MCF 10A (cell line): ENCODE measurements around the gene SNX30. TPM values are rescaled to one million over a fixed set of nuclear protein-coding genes. Genes with fewer than 3 reads are reported as not detected.
A peak's percentile ranks its signal among the peaks of the same experiment; 100 is the strongest.

Experiments used
- BruUV-seq: library from RNA; stranded (reverse); fragments of 400-500 nt; replicated peaks from 2 replicates; lab custom pipeline; 2021; lab: Mats Ljungman, UMichigan
- CTCF ChIA-PET: fragments of 300-600 bp; sonication (Branson Sonifier 250); formaldehyde crosslinking; extraction: SDS; loops from one replicate; lab custom pipeline; 2021; ENCODE audit warnings: antibody characterized with exemption, inconsistent platforms; lab: Yijun Ruan, JAX
- POLR2A ChIA-PET: fragments of 300-600, 350-650 bp; sonication (Branson Sonifier 250); formaldehyde crosslinking; extraction: SDS; loops from one replicate; lab custom pipeline; 2020; ENCODE audit warnings: antibody characterized with exemption, inconsistent platforms; lab: Yijun Ruan, JAX
- DNase-seq: peaks from one replicate; pipeline ENCODE4 v3.0.0-alpha.2; 2018; ENCODE audit not compliant: unreplicated experiment
- H3K27ac Mint-ChIP-seq: one replicate; pipeline ENCODE4 v1.8.0; 2022; ENCODE audit warnings: mild to moderate bottlenecking, low read depth, mixed read lengths; ENCODE audit not compliant: unreplicated experiment
- H3K27me3 Mint-ChIP-seq: one replicate; pipeline ENCODE4 v1.8.0; 2022; ENCODE audit warnings: mixed read lengths; ENCODE audit not compliant: insufficient read depth, unreplicated experiment
- H3K36me3 Mint-ChIP-seq: one replicate; pipeline ENCODE4 v1.8.0; 2022; ENCODE audit warnings: mild to moderate bottlenecking, moderate library complexity, mixed read lengths; ENCODE audit not compliant: insufficient read depth, unreplicated experiment
- H3K4me1 Mint-ChIP-seq: one replicate; pipeline ENCODE4 v1.8.0; 2022; ENCODE audit warnings: mixed read lengths; ENCODE audit not compliant: insufficient read depth, unreplicated experiment
- H3K4me3 Mint-ChIP-seq: one replicate; pipeline ENCODE4 v1.8.0; 2022; ENCODE audit warnings: mild to moderate bottlenecking, moderate library complexity, mixed read lengths; ENCODE audit not compliant: unreplicated experiment
- H3K9me3 Mint-ChIP-seq: one replicate; pipeline ENCODE4 v1.8.0; 2022; ENCODE audit warnings: mixed read lengths; ENCODE audit not compliant: unreplicated experiment
- CTCF ChIP-seq: fragments of 200-600 bp; IDR thresholded peaks from one replicate; pipeline ENCODE4 v1.8.0; 2022; ENCODE audit warnings: antibody characterized with exemption, mild to moderate bottlenecking; ENCODE audit not compliant: unreplicated experiment
- intact Hi-C: fragments of 100-400 bp; cut with micrococcal nuclease; formaldehyde crosslinking; loops from 2 replicates; pipeline ENCODE4 v1.14.1; 2022
- total RNA-seq: library from RNA; stranded (reverse); gene quantifications from 2 replicates; pipeline ENCODE4 v1.2.3, GENCODE V29; 2022

Gene SNX30
- total RNA-seq, 1 experiment from 2014 or later: 9.6 TPM

- H3K4me1 Mint-ChIP-seq: no peaks in the 10 kb centered on the region
- peaks cover 10% of the 10 kb centered on the region for H3K27me3 Mint-ChIP-seq
- H3K9me3 Mint-ChIP-seq: no peaks in the 10 kb centered on the region
- DNase-seq: no peak
- intact Hi-C loops: no loop called here
- H3K27ac Mint-ChIP-seq: no peak overlapping the region
- no TSS peak for BruUV-seq
- no peaks in the 10 kb centered on the region for H3K36me3 Mint-ChIP-seq
- H3K4me3 Mint-ChIP-seq: no peak overlapping the region
- POLR2A ChIA-PET: no interaction called here
- no peak for TF ChIP-seq CTCF
- CTCF ChIA-PET: interaction anchor here (1.1 kb wide), 1 partner anchor 11 kb away, joined by 3 read pairs; no protein-coding TSS in a partner anchor
Observed at GRCh38 chr9:112914524-112914923, 164.0 kb downstream of the SNX30 start.

DNA sequence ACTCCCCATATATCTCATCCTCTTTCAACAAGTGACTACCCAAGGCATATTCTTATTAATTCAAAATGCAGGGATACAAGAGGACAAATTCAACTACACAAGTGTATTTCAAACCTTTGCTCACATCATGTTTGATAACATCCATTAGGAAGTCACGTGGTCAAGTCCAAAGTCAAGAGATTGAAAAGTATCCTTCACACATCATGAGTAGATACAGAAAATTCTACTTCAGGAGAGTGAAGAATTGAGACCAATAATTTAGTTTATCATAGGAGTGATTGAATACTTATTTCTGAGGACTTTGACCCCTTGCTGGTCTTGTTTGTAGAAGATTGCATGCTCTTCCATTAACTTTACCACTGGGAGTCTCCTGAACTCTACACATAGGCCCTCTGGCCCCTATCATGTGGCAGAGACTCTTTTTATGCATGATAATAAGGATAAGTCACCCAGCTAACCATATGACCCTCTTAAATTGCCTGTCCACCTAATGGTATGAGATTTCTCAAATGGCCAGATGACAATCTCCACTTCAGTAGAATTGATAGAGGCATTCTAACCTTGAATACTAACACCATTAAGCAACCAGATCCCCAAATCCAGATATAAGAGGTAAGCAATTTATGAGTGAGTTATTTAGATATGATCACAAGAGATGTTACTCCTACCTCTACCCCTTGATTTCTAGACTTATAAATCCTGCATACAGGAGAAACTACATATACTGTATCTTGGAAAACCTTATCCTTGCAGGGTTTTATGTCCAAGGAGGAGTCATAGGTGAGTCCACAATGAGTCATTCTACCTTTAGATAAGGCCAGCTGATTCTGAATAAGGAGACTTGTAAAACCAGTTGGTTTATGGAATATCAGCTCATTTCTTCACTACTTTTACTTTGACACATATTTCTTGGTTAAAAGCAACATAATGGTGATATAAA lies 166.8 kb downstream of the SNX30 start:
- Mint-ChIP-seq H3K27me3 (no peaks in the 10 kb centered on the region), H3K9me3 (no peaks in the 10 kb centered on the region), H3K27ac (no peak overlapping the region), H3K4me1 (no peaks in the 10 kb centered on the region), H3K4me3 (no peak overlapping the region), H3K36me3 (no peaks in the 10 kb centered on the region)
- no peak for DNase-seq
- CTCF ChIA-PET: interaction anchor here (0.6 to 7.3 kb wide), 6 partner anchors 13 to 227 kb away, joined by 3 to 42 read pairs (median 4); no protein-coding TSS in a partner anchor
- POLR2A ChIA-PET: no interaction called here
- no peak for TF ChIP-seq CTCF
- intact Hi-C loops: no loop called here
- no TSS peak for BruUV-seq

DNA sequence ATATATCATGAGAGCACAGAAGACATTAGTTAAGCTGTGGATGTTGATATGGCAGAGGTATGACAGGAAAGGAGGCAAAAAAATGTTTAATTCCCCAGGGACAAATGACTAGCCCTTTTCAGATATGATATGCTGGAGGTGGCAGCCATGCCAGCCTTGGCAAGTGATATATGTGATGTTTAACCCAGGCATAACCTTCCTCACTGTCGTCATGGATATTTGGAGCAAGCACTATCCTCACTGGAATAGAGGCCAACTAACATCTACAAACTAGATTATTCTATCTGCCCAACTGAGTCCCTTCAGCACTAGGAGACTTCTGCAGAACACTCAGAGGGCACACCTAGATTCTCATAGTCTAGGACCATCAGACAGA lies 167.4 kb downstream of the SNX30 start:
- TF ChIP-seq CTCF: no peak
- intact Hi-C loops: no loop called here
- no peak for DNase-seq
- Mint-ChIP-seq H3K36me3 (no peaks in the 10 kb centered on the region), H3K27me3 (no peaks in the 10 kb centered on the region), H3K9me3 (no peaks in the 10 kb centered on the region), H3K27ac (no peak overlapping the region), H3K4me1 (no peaks in the 10 kb centered on the region), H3K4me3 (no peak overlapping the region)
- POLR2A ChIA-PET: no interaction called here
- CTCF ChIA-PET: interaction anchor here (0.6 to 7.3 kb wide), 4 partner anchors 14 to 226 kb away, joined by 3 to 42 read pairs (median 3); no protein-coding TSS in a partner anchor
- no TSS peak for BruUV-seq

- DNase-seq: peak; percentile 53
- H3K4me1 Mint-ChIP-seq: no peaks in the 10 kb centered on the region
- H3K4me3 Mint-ChIP-seq: no peak overlapping the region
- ChIA-PET CTCF (interaction anchor here (0.6 to 7.3 kb wide), 14 partner anchors 10 to 835 kb away, joined by 3 to 44 read pairs (median 4); no protein-coding TSS in a partner anchor), POLR2A (interaction anchor here (0.6 kb wide), 1 partner anchor 58 kb away, joined by 3 read pairs; no protein-coding TSS in a partner anchor)
- peak; percentile 50 for TF ChIP-seq CTCF
- intact Hi-C loops: loop anchor here (1.0 to 10.0 kb wide), 2 partner anchors 50 to 483 kb away; partner anchors contain the start of gene ALAD
- no TSS peak for BruUV-seq
- no peak overlapping the region for H3K27ac Mint-ChIP-seq
- H3K27me3 Mint-ChIP-seq: no peaks in the 10 kb centered on the region
- no peaks in the 10 kb centered on the region for H3K9me3 Mint-ChIP-seq
- no peaks in the 10 kb centered on the region for H3K36me3 Mint-ChIP-seq
Observed at GRCh38 chr9:112921549-112921948, 171.0 kb downstream of the SNX30 start.
